T-helper 17 cell (primary cell): Measurements from ENCODE around the gene KCTD10. TPM values are rescaled to one million over a fixed set of nuclear protein-coding genes. Genes with fewer than 3 reads are reported as not detected.

Experiments
- ATAC-seq: fragments of 150-1000 bp; cut with Tn5 transposase; 2 replicates; pipeline ENCODE4 v1.10.0; 2021; ENCODE audit warnings: mild to moderate bottlenecking, moderate library complexity
- DNase-seq, 3 donors: peaks; one replicate each; pipeline versions ENCODE4 v3.0.0 to v3.0.0-alpha.2; 2020 to 2021
- H3K9me3 ChIP-seq: one replicate; pipeline ENCODE4 v1.7.0; 2013; ENCODE audit warnings: low read length, mild to moderate bottlenecking; ENCODE audit not compliant: control insufficient read depth, poor library complexity, severe bottlenecking
- H3K27ac Mint-ChIP-seq: one replicate; pipeline ENCODE4 v1.8.0; 2022; ENCODE audit warnings: mild to moderate bottlenecking, moderate library complexity, mixed read lengths
- H3K27me3 Mint-ChIP-seq: one replicate; pipeline ENCODE4 v1.8.0; 2022; ENCODE audit warnings: mixed read lengths
- H3K36me3 Mint-ChIP-seq: one replicate; pipeline ENCODE4 v1.8.0; 2022; ENCODE audit warnings: low read depth, mixed read lengths
- H3K4me1 Mint-ChIP-seq: one replicate; pipeline ENCODE4 v1.8.0; 2022; ENCODE audit warnings: mild to moderate bottlenecking, mixed read lengths
- H3K4me3 Mint-ChIP-seq: one replicate; pipeline ENCODE4 v1.8.0; 2022; ENCODE audit warnings: mild to moderate bottlenecking, moderate library complexity, mixed read lengths
- total RNA-seq, 4 donors: library from RNA in 2 of 4; stranded (reverse) in 2 of 4; gene quantifications; one replicate each; pipeline ENCODE4 v1.2.3 and lab custom pipeline; 2022 to 2026

The KCTD10 gene
- total RNA-seq, 2 donors from 2014 or later, result 19.5 to 35.2 TPM

DNA sequence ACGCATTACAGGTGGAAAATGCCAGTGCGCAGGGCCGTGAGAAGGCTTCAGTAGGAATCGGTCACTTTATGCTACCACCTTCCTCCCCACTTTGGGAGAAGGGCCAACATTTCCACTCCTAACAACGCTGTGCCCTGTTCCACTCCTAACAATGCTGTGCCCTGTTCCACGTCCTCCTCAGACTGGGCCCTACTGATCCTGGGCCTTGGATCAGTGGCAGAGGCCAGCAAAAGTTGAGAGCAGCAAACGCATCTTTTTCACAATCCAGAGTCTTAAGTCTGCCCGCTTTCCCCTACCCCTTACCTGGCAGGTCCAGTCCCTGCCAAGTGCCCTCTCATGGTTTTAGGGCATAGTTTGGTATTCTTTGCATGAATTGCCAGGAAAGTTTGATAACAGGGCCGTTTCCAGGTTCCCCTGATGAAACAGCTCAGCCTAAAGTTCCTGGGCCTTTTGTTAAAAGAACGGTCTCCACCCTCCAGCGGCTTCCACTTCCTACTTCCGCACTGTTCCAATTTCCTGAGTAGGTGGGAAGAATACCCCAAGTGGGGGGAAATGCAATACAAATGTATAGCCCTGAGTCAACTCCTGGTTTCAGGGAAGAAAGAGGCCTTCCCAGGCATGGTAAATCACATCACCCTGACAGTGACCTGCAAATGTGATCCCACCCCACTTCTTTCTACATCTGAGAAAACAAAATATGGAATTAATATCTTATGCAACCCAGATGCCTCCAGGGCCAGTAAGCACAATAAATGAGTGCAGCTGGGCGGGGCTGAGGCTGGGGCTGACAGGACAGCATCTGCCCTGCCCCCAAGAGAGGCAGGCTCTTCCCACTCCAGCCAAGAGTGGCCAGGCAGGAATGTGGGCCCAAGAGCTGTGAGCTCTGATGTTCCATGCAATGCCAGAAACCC, 15.0 kb downstream of the KCTD10 start:
- Mint-ChIP-seq H3K27ac (no peak overlapping the region), H3K27me3 (no peaks in the 10 kb centered on the region), H3K4me1 (peaks cover 42% of the 10 kb centered on the region), H3K36me3 (peaks cover 14% of the 10 kb centered on the region), H3K4me3 (no peak overlapping the region)
- ATAC-seq (no peak), DNase-seq (no peak)
- no peaks in the 10 kb centered on the region for H3K9me3 ChIP-seq

GRCh38 chr12:109461049-109461845, 15.9 kb downstream of the KCTD10 start:
- H3K27ac Mint-ChIP-seq, result peak overlapping the region; percentile 45
- H3K36me3 Mint-ChIP-seq, result peaks cover 16% of the 10 kb centered on the region
- no peak for ATAC-seq
- no peaks in the 10 kb centered on the region for H3K9me3 ChIP-seq
- DNase-seq, result no peak
- H3K4me1 Mint-ChIP-seq, result peaks cover 42% of the 10 kb centered on the region
- no peaks in the 10 kb centered on the region for H3K27me3 Mint-ChIP-seq
- no peak overlapping the region for H3K4me3 Mint-ChIP-seq

- H3K9me3 ChIP-seq, result no peaks in the 10 kb centered on the region
- no peak overlapping the region for H3K4me3 Mint-ChIP-seq
- no peak overlapping the region for H3K27ac Mint-ChIP-seq
- ATAC-seq (no peak), DNase-seq (no peak)
- H3K27me3 Mint-ChIP-seq, result no peaks in the 10 kb centered on the region
- peaks cover 40% of the 10 kb centered on the region for H3K4me1 Mint-ChIP-seq
- H3K36me3 Mint-ChIP-seq, result peaks cover 14% of the 10 kb centered on the region
These were observed 16.6 kb downstream of the KCTD10 start for GRCh38 chr12:109460538-109460937.

DNA sequence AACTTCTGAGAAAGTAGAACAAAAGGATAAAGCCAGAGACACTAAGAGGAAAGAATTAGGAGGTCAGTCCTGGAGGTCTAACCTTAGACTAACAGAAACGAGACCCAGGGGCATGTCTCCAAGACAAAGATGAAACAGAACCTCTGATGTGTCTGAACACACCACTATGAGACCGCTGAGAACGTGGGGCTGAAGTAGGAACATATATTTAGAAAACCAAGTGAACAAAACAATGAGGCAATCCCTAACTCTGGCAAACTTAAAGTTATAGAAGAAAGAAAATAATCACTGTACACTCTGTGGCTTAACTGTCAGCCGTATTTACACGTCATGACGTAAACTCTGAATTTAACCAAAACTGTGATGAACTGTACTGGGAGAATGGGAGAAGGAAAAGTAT, 17.9 kb downstream of the KCTD10 start:
- no peak overlapping the region for H3K4me3 Mint-ChIP-seq
- ATAC-seq, result no peak
- DNase-seq, result no peak
- H3K36me3 Mint-ChIP-seq, result peaks cover 15% of the 10 kb centered on the region
- no peaks in the 10 kb centered on the region for H3K27me3 Mint-ChIP-seq
- H3K9me3 ChIP-seq, result no peaks in the 10 kb centered on the region
- H3K27ac Mint-ChIP-seq, result no peak overlapping the region
- H3K4me1 Mint-ChIP-seq, result peaks cover 31% of the 10 kb centered on the region

- no peak overlapping the region for H3K27ac Mint-ChIP-seq
- DNase-seq (no peak), ATAC-seq (no peak)
- H3K36me3 Mint-ChIP-seq, result peaks cover 16% of the 10 kb centered on the region
- H3K9me3 ChIP-seq, result no peaks in the 10 kb centered on the region
- H3K4me3 Mint-ChIP-seq, result no peak overlapping the region
- no peaks in the 10 kb centered on the region for H3K27me3 Mint-ChIP-seq
- H3K4me1 Mint-ChIP-seq, result peaks cover 32% of the 10 kb centered on the region
These were observed 18.3 kb downstream of the KCTD10 start for GRCh38 chr12:109458771-109459208.

- Mint-ChIP-seq H3K4me1 (peaks cover 25% of the 10 kb centered on the region), H3K4me3 (no peak overlapping the region), H3K36me3 (peaks cover 16% of the 10 kb centered on the region), H3K27ac (no peak overlapping the region), H3K27me3 (no peaks in the 10 kb centered on the region)
- ATAC-seq (no peak), DNase-seq (no peak)
- H3K9me3 ChIP-seq, result no peaks in the 10 kb centered on the region
These were observed 19.0 kb downstream of the KCTD10 start for GRCh38 chr12:109458086-109458485.

DNA sequence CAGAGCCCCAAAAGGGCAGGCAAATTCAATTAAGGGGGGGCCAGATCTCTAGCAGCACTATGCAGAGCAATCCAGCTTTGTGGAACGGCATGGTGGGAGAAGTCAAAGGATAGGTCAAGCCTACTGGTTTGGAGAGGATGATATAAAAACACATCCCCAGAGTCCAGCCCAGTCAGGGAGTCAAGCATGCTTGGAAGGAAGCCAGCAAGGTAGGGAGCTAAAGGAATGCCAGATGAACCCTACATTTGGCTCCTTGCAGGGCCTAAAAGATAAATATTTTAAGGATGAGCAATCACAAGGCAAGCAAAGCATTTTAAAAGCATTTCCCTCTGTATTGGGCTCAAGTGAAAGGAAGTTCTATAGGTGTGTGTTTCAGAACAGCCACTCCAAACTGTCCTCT, 21.4 kb downstream of the KCTD10 start:
- no peaks in the 10 kb centered on the region for H3K9me3 ChIP-seq
- no peaks in the 10 kb centered on the region for H3K27me3 Mint-ChIP-seq
- ATAC-seq, result no peak
- no peak for DNase-seq
- no peak overlapping the region for H3K4me3 Mint-ChIP-seq
- peaks cover 10% of the 10 kb centered on the region for H3K4me1 Mint-ChIP-seq
- peaks cover 20% of the 10 kb centered on the region for H3K36me3 Mint-ChIP-seq
- H3K27ac Mint-ChIP-seq, result no peak overlapping the region

DNA sequence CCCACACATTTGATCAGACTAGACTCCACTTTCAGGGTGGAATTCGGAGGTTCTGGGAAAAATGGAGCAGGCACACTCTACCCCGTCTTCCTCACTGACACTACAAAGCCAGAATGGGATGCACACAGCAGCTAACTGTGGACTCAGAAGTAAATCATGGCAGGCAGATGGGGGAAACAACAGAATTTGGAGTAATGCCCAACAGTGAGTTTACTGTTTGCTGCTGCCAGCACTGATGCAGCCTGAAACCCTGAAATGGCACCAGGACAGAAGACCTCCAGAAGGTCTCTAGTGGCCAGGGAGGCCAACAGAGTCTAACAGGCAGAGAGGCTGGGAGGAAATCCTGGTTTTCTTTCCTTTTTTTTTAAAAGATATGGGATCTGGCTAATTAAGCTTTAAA, 24.6 kb downstream of the KCTD10 start:
- H3K9me3 ChIP-seq, result no peaks in the 10 kb centered on the region
- Mint-ChIP-seq H3K36me3 (peaks cover 15% of the 10 kb centered on the region), H3K27ac (no peak overlapping the region), H3K4me3 (no peak overlapping the region), H3K27me3 (no peaks in the 10 kb centered on the region), H3K4me1 (peaks cover 7% of the 10 kb centered on the region)
- ATAC-seq (no peak), DNase-seq (no peak)

DNA sequence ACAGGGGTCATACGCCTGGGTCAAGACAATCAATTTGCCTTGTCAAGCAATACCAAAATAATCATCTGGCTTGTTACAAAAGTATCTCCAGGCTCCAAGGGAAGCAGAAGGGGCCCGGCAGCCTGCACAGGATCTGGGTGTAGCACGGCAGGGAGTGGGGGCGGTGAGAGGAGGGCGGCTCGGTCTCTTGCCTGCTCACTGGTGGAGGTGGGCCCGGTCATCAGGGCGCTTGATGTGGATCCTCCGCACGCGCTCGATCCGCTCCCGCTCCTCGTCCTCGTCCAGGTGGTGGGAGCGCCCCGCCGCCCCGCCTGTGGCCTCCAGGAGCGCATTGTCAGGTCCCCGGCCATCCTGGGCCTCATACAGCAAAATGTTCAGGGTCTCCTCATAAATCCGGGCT, 25.7 kb downstream of the KCTD10 start:
- H3K36me3 Mint-ChIP-seq, result peaks cover 12% of the 10 kb centered on the region
- H3K4me3 Mint-ChIP-seq, result no peak overlapping the region
- H3K9me3 ChIP-seq, result no peaks in the 10 kb centered on the region
- H3K27ac Mint-ChIP-seq, result no peak overlapping the region
- H3K4me1 Mint-ChIP-seq, result peaks cover 7% of the 10 kb centered on the region
- H3K27me3 Mint-ChIP-seq, result no peaks in the 10 kb centered on the region
- DNase-seq (no peak), ATAC-seq (no peak)

DNA sequence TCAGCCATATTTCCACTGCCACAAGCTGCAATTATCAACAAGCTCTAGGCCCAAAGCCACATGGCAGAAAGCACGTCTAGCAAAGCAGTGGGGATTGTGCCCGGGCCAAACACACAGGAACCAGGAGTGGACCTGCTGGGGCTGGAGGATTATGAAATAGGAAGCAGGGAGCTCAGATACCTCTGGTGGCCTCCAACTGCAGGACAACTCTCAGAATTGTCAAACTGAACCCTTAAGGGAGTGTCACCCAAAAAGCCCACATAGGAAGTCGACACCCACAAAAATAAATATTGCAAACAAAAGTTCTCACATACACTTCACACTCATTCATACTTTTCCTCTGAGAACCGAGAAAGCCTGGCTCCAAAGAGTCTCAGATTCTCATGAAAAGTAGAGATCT, 26.1 kb downstream of the KCTD10 start:
- no peaks in the 10 kb centered on the region for H3K27me3 Mint-ChIP-seq
- no peak overlapping the region for H3K27ac Mint-ChIP-seq
- ATAC-seq (no peak), DNase-seq (no peak)
- no peak overlapping the region for H3K4me3 Mint-ChIP-seq
- H3K4me1 Mint-ChIP-seq, result peaks cover 7% of the 10 kb centered on the region
- H3K9me3 ChIP-seq, result no peaks in the 10 kb centered on the region
- H3K36me3 Mint-ChIP-seq, result peaks cover 12% of the 10 kb centered on the region

DNA sequence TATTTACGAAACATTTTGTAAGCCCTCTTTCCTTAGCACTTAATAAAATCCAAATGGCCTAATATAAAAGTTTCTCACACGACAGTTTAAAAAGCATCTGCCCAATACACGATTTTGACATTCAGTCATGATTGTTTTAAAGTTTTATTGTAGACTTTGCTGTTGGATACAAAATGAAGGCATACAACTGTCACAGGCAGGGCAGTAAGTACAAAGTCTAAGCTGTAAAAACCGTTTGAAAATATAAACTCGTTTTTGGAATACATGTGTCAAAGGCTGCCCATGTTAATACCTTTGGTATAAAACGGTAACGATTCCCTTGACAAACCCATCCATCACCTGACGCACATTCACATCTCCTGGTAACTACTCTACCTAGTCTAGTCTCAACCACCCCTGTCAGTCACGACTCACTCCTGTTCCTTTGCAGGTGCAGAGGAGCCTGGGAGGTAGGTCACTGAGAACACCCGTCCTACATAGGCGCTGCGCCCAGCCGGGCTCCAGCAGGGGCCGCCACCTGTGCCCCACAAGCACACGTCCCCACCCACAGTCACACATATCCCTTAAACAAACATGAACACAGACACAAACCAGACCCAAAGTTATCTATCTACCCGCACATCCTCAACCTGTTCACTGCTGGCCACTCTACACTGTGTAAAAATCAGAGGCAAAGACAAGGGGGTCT, 27.1 kb downstream of the KCTD10 start:
- peak overlapping the region; percentile 56 for H3K27ac Mint-ChIP-seq
- H3K36me3 Mint-ChIP-seq, result peaks cover 12% of the 10 kb centered on the region
- no peak overlapping the region for H3K4me3 Mint-ChIP-seq
- no peaks in the 10 kb centered on the region for H3K9me3 ChIP-seq
- no peak for DNase-seq
- H3K27me3 Mint-ChIP-seq, result no peaks in the 10 kb centered on the region
- no peak for ATAC-seq
- peaks cover 7% of the 10 kb centered on the region for H3K4me1 Mint-ChIP-seq

GRCh38 chr12:109448707-109449390, 28.3 kb downstream of the KCTD10 start:
- ATAC-seq (no peak), DNase-seq (no peak)
- H3K27ac Mint-ChIP-seq, result no peak overlapping the region
- peaks cover 5% of the 10 kb centered on the region for H3K4me1 Mint-ChIP-seq
- peaks cover 9% of the 10 kb centered on the region for H3K36me3 Mint-ChIP-seq
- H3K27me3 Mint-ChIP-seq, result no peaks in the 10 kb centered on the region
- H3K9me3 ChIP-seq, result no peaks in the 10 kb centered on the region
- H3K4me3 Mint-ChIP-seq, result no peak overlapping the region

DNA sequence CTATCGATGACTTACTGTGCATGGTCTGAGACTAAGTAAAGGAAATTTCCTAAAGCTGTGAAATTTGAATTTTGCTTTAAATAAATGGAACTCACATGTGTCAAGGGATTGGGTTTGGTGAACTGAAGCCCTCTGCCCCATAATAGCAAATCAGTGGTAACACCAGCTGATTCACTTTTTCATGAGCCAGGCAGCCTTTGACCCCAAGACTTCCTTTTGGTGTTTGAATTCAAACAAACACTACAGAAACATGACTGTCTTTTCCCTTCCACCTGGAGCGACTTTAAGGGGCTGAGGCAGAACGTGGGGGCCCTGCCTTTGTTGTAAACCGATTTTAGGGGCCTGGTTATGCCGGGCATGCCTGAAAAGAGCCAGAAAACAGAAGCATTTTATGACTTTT, 28.8 kb downstream of the KCTD10 start:
- no peaks in the 10 kb centered on the region for H3K9me3 ChIP-seq
- DNase-seq (no peak), ATAC-seq (no peak)
- Mint-ChIP-seq H3K27ac (no peak overlapping the region), H3K4me1 (peaks cover 5% of the 10 kb centered on the region), H3K4me3 (no peak overlapping the region), H3K27me3 (no peaks in the 10 kb centered on the region), H3K36me3 (peaks cover 9% of the 10 kb centered on the region)
